Measurements from ENCODE around the gene SNX10.
"Not testable (repeated sequence)": the region's sequence is repeated elsewhere in the genome, so short reads cannot be mapped to it uniquely, and the experiment has no call there.

SNX10 gene

GRCh38 chr7:26291699-26292538, at the start of gene SNX10:
TSS of gene SNX10 (plus strand) at chr7:26291862. CDS start at chr7:26346443, 54,581 bp downstream.
- DNase-seq, result peak in 33 of 51 donors; percentile 3 to 64 (median 28)

GRCh38 chr7:26245150-26245549, 46.5 kb upstream of the SNX10 start:
- no peak for DNase-seq

GRCh38 chr7:26250239-26250638, 41.4 kb upstream of the SNX10 start:
- DNase-seq, result no peak

GRCh38 chr7:26261866-26262265, 29.8 kb upstream of the SNX10 start:
- DNase-seq, result not testable (repeated sequence)

- DNase-seq, result no peak
Observed at GRCh38 chr7:26265065-26265464, 26.6 kb upstream of the SNX10 start.

GRCh38 chr7:26265499-26266075, 26.1 kb upstream of the SNX10 start:
- no peak for DNase-seq

- DNase-seq, result no peak
Observed at GRCh38 chr7:26267601-26268166, 24.0 kb upstream of the SNX10 start.

GRCh38 chr7:26275213-26275612, 16.4 kb upstream of the SNX10 start:
- DNase-seq, result no peak

GRCh38 chr7:26278770-26279169, 12.9 kb upstream of the SNX10 start:
- no peak for DNase-seq

GRCh38 chr7:26279405-26279804, 12.3 kb upstream of the SNX10 start:
- DNase-seq, result no peak

- DNase-seq, result no peak
Observed at GRCh38 chr7:26280097-26280496, 11.6 kb upstream of the SNX10 start.

- no peak for DNase-seq
Observed at GRCh38 chr7:26280723-26281122, 10.9 kb upstream of the SNX10 start.

- no peak for DNase-seq
Observed at GRCh38 chr7:26284477-26284876, 7.2 kb upstream of the SNX10 start.

GRCh38 chr7:26284995-26285632, 6.5 kb upstream of the SNX10 start:
- DNase-seq, result no peak

- DNase-seq, result no peak
Observed at GRCh38 chr7:26286157-26286556, 5.5 kb upstream of the SNX10 start.

- DNase-seq, result not testable (repeated sequence)
Observed at GRCh38 chr7:26288126-26288525, 3.5 kb upstream of the SNX10 start.

GRCh38 chr7:26291251-26291650, 411 bp upstream of the SNX10 start:
- no peak for DNase-seq

GRCh38 chr7:26292768-26293560, 1.3 kb downstream of the SNX10 start:
- peak in 9 of 51 donors; percentile 2 to 29 (median 5) for DNase-seq

GRCh38 chr7:26293569-26294308, 2.1 kb downstream of the SNX10 start:
- peak in 1 of 51 donors; percentile 1 for DNase-seq

- DNase-seq, result no peak
Observed at GRCh38 chr7:26295015-26295414, 3.4 kb downstream of the SNX10 start.

- no peak for DNase-seq
Observed at GRCh38 chr7:26295586-26295985, 3.9 kb downstream of the SNX10 start.
